Kidney (tissue), 14 donors: ENCODE results near the gene SPRYD3. TPM values are rescaled to one million over a fixed set of nuclear protein-coding genes. Genes with fewer than 3 reads are reported as not detected.

Experiments used
- DNase-seq, 5 donors: peaks; one replicate each; pipeline ENCODE4 v3.0.0-alpha.2; 2013 to 2020
- FAIRE-seq: peaks from 2 replicates; lab custom pipeline; 2012; peaks lifted over from hg19 to GRCh38; lab: Jason Lieb, UNC
- H3K27ac ChIP-seq, 2 donors: one replicate each; pipeline ENCODE4 v1.7.0; 2013; ENCODE audit warnings: low read depth in 2 of 2, low read length in 2 of 2, inconsistent platforms in 1 of 2
- H3K27me3 ChIP-seq: one replicate; pipeline ENCODE4 v1.7.1; 2013; ENCODE audit warnings: low read length, inconsistent platforms; ENCODE audit not compliant: control insufficient read depth, insufficient read depth
- H3K36me3 ChIP-seq, 3 donors: one replicate each; pipeline versions ENCODE4 v1.7.0 to v1.7.1; 2013; ENCODE audit warnings: low read length in 3 of 3, control low read depth in 1 of 3, inconsistent platforms in 1 of 3; ENCODE audit not compliant: insufficient read depth in 3 of 3, control insufficient read depth in 2 of 3
- H3K4me1 ChIP-seq, 3 donors: one replicate each; pipeline versions ENCODE4 v1.7.0 to v1.7.1; 2013; ENCODE audit warnings: low read length in 3 of 3, inconsistent platforms in 1 of 3, low read depth in 1 of 3; ENCODE audit not compliant: control insufficient read depth in 2 of 3, insufficient read depth in 2 of 3
- H3K4me3 ChIP-seq, 3 donors: one replicate each; pipeline versions ENCODE4 v1.7.0 to v1.8.1; 2013; ENCODE audit warnings: low read length in 3 of 3, control low read depth in 1 of 3, inconsistent platforms in 1 of 3
- H3K9ac ChIP-seq, 3 donors: one replicate each; pipeline versions ENCODE4 v1.7.0 to v1.7.1; 2013; ENCODE audit warnings: low read length in 3 of 3, control low read depth in 1 of 3, inconsistent platforms in 1 of 3
- H3K9me3 ChIP-seq, 3 donors: one replicate each; pipeline versions ENCODE4 v1.7.0 to v1.7.1; 2013; ENCODE audit warnings: low read length in 3 of 3, control low read depth in 1 of 3, inconsistent platforms in 1 of 3; ENCODE audit not compliant: control insufficient read depth in 2 of 3, insufficient read depth in 1 of 3
- CTCF ChIP-seq: IDR thresholded peaks from 3 replicates; pipeline ENCODE4 v1.5.1; 2012; ENCODE audit warnings: mild to moderate bottlenecking, moderate library complexity, borderline replicate concordance; ENCODE audit not compliant: insufficient read depth; ENCODE audit errors: extremely low read depth
- intact Hi-C: fragments of 100-400 bp; cut with DNase I; formaldehyde crosslinking; loops from one replicate; pipeline ENCODE4 v1.11.1; 2022
- microRNA-seq: library from miRNA; unstranded; fragments of <30 nt; microRNA quantifications from one replicate; pipeline ENCODE4 v1.2.0, GENCODE V29; 2020
- polyA plus RNA-seq: library from polyadenylated mRNA; stranded (reverse); fragments of 350-450 nt; fragmentation: Illumina TruSeq; extraction: RNeasy Lipid Tissue Mini Kit (QIAGEN cat#74804); gene quantifications from one replicate; pipeline ENCODE4 v1.2.3, GENCODE V29; 2014; ENCODE audit warnings: low read depth, low replicate concordance; ENCODE audit not compliant: insufficient read depth
- total RNA-seq: library from RNA; stranded (reverse); fragmentation: NEBNext Ultra II Directional; extraction: Animal tissue kit (Norgen Biotek cat#: 25700); gene quantifications from one replicate; pipeline ENCODE4 v1.2.1, GENCODE V29; 2021
- donor health status: control.
- donor health status: control.
- donor health status: control.
- donor health status: control.
- donor health status: control.
- donor health status: DM: yes; HTN: yes; CAD: no.
- donor health status: Normal renal cell carcinoma (clear cell type).

The SPRYD3 gene
- total and polyA plus RNA-seq, 2 donors from 2014 or later, result 40.0 to 72.3 TPM

- FAIRE-seq, result no peak
- H3K4me1 ChIP-seq, result no peaks in the 10 kb centered on the region
- H3K4me3 ChIP-seq, result no peak overlapping the region
- no peaks in the 10 kb centered on the region for H3K27me3 ChIP-seq
- H3K9me3 ChIP-seq, result no peaks in the 10 kb centered on the region
- peaks cover 22 to 55% (median 36%) of the 10 kb centered on the region in 3 donors for H3K36me3 ChIP-seq
- intact Hi-C loops, result no loop called here
- H3K27ac ChIP-seq, result no peak overlapping the region
- no peak overlapping the region for H3K9ac ChIP-seq
- no peak for DNase-seq
- TF ChIP-seq CTCF, result no peak
These were observed 53.9 kb downstream of the SPRYD3 start for GRCh38 chr12:53025250-53025649.

GRCh38 chr12:53014709-53015108 lies 64.5 kb downstream of the SPRYD3 start:
- DNase-seq (no peak), FAIRE-seq (no peak)
- Histone ChIP-seq H3K36me3 (peaks cover 4 to 10% (median 8%) of the 10 kb centered on the region in 3 donors), H3K9ac (no peak overlapping the region), H3K4me3 (no peak overlapping the region), H3K9me3 (no peaks in the 10 kb centered on the region), H3K27ac (no peak overlapping the region), H3K4me1 (peaks cover 0 to 10% (median 8%) of the 10 kb centered on the region in 3 donors), H3K27me3 (no peaks in the 10 kb centered on the region)
- intact Hi-C loops, result no loop called here
- TF ChIP-seq CTCF, result no peak

Small RNA genes within 50 kb of the gene (microRNA-seq; reads per million reads assigned to microRNA genes)
- not detected for gene MIR6757

Other genes with a start within 250 kb of the SPRYD3 start
- not detected for gene KRT79, start 245.1 kb downstream of the SPRYD3 start, total RNA-seq
- gene KRT79, start 245.1 kb downstream of the SPRYD3 start, polyA plus RNA-seq, result not detected
- not detected for gene KRT78, start 230.4 kb downstream of the SPRYD3 start, total RNA-seq
- gene KRT78, start 230.4 kb downstream of the SPRYD3 start, polyA plus RNA-seq, result not detected
- 546 TPM for gene KRT8, start 174.3 kb downstream of the SPRYD3 start, total RNA-seq
- gene KRT8, start 174.3 kb downstream of the SPRYD3 start, polyA plus RNA-seq, result 333 TPM
- 386 TPM for gene KRT18, start 130.3 kb downstream of the SPRYD3 start, total RNA-seq
- gene KRT18, start 130.3 kb downstream of the SPRYD3 start, polyA plus RNA-seq, result 245 TPM
- gene EIF4B, start 72.9 kb downstream of the SPRYD3 start, total RNA-seq, result 417 TPM
- gene EIF4B, start 72.9 kb downstream of the SPRYD3 start, polyA plus RNA-seq, result 114 TPM
- 179 TPM for gene TNS2, start 29.3 kb downstream of the SPRYD3 start, total RNA-seq
- gene TNS2, start 29.3 kb downstream of the SPRYD3 start, polyA plus RNA-seq, result 90.1 TPM
- gene IGFBP6, start 18.3 kb upstream of the SPRYD3 start, total RNA-seq, result 203 TPM
- 57.3 TPM for gene IGFBP6, start 18.3 kb upstream of the SPRYD3 start, polyA plus RNA-seq
- 0.19 TPM for gene SOAT2, start 24.1 kb upstream of the SPRYD3 start, total RNA-seq
- gene SOAT2, start 24.1 kb upstream of the SPRYD3 start, polyA plus RNA-seq, result 0.26 TPM
- gene ZNF740, start 101.3 kb upstream of the SPRYD3 start, total RNA-seq, result 58.3 TPM
- gene ZNF740, start 101.3 kb upstream of the SPRYD3 start, polyA plus RNA-seq, result 11.1 TPM
- 39.1 TPM for gene CSAD, start 101.5 kb upstream of the SPRYD3 start, total RNA-seq
- 24.0 TPM for gene CSAD, start 101.5 kb upstream of the SPRYD3 start, polyA plus RNA-seq
- gene ITGB7, start 127.9 kb upstream of the SPRYD3 start, total RNA-seq, result 14.5 TPM
- gene ITGB7, start 127.9 kb upstream of the SPRYD3 start, polyA plus RNA-seq, result 11.0 TPM
- gene RARG, start 152.8 kb upstream of the SPRYD3 start, total RNA-seq, result 34.1 TPM
- 13.2 TPM for gene RARG, start 152.8 kb upstream of the SPRYD3 start, polyA plus RNA-seq
- gene ESPL1, start 188.9 kb upstream of the SPRYD3 start, total RNA-seq, result 1.5 TPM
- gene ESPL1, start 188.9 kb upstream of the SPRYD3 start, polyA plus RNA-seq, result 2.9 TPM
- gene PFDN5, start 216.2 kb upstream of the SPRYD3 start, total RNA-seq, result 439 TPM
- 1,405 TPM for gene PFDN5, start 216.2 kb upstream of the SPRYD3 start, polyA plus RNA-seq
- 49.0 TPM for gene MYG1, start 220.3 kb upstream of the SPRYD3 start, total RNA-seq
- 105 TPM for gene MYG1, start 220.3 kb upstream of the SPRYD3 start, polyA plus RNA-seq
- gene AAAS, start 242.2 kb upstream of the SPRYD3 start, total RNA-seq, result 46.2 TPM
- 43.4 TPM for gene AAAS, start 242.2 kb upstream of the SPRYD3 start, polyA plus RNA-seq